Measurements from ENCODE around the gene WIPI1. TPM values are rescaled to one million over a fixed set of nuclear protein-coding genes. Genes with fewer than 3 reads are reported as not detected.

WIPI1 gene
- total and polyA plus RNA-seq, 2 of the 13 experiments (the other 11 are each of a cell fraction or from before 2014, with no cell fraction given): 29.4 to 141 TPM

DNA sequence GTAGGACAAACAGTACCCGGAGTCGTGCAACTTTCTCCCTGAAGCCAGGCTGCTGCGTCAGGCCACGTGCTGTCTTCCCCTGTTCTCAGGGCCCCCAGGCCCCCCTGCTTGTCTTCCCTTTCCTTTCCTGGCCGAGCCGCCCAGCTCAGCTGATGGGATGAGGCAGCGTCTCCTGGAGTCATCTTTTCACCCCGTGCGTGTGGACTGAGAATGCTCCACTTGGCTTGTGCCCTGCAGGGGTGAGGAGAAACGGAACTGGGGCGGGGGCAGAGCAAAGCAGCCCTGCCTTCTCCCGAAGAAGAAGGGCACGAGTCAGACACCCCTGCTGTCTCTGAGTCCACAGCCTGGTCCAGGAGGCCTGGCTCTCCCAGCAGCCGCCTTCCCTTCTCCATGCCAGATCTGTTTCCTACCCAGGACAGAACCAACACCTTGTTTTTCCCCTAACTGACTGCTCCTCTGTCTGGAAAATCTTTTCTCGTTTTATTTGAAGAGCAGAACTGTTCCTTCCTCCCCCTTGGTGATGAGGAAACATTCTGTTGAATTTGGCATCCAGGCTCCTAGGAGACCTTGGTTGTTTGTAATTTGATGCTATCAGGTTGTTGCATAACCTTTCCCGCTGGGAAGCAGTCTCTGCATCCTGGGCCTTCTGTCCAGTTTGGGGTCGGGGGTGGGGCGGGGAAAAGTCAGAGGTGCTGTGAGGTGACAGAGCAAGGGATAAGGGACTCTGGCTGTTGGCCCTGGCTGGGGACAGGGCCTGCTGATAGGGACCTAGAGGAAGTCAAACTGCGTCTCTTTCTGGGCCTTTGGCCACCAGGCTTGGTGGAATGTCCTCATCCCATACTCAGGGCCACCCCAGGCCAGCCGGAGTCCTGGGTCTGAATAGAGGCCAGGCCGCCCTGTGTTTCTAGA, 78.8 kb downstream of the WIPI1 start (continued):
- TF ChIP-seq GFI1 (CRISPR knock-in tag; IDR thresholded peaks at IDR 0.05; ENCODE audit: borderline replicate concordance) (peak; percentile 70; the same call in 1 of the 2 replicates), NR3C1 (CRISPR knock-in tag; IDR thresholded peaks at IDR 0.05) (no peak), YY1 (IDR thresholded peaks at IDR 0.05; ENCODE audit: insufficient read depth, insufficient replicate concordance, low read depth, low read length) (no peak), ZNF7 (CRISPR knock-in tag; IDR thresholded peaks at IDR 0.05) (no peak; the same call in 1 of the 2 replicates), RNF2 (conservative IDR thresholded peaks at IDR 0.05; ENCODE audit: low read depth) (peak; percentile 85), HNRNPL (IDR thresholded peaks at IDR 0.05; ENCODE audit: low read depth, low read length) (peak; percentile 76; the same call in 1 of the 2 replicates), ZNF20 (CRISPR knock-in tag; IDR thresholded peaks at IDR 0.05) (peak; percentile 88; the same call in 1 of the 2 replicates), ZNF451 (CRISPR knock-in tag; IDR thresholded peaks at IDR 0.05) (0 out of 2 replicates have a peak, but pooled peaks have one; percentile 12), DNMT3B (CRISPR knock-in tag; conservative IDR thresholded peaks at IDR 0.05) (peak; percentile 42), ZNF431 (CRISPR knock-in tag; IDR thresholded peaks at IDR 0.05; ENCODE audit: borderline replicate concordance, low read depth) (peak; percentile 14), BRCA1 (CRISPR knock-in tag; IDR thresholded peaks at IDR 0.05) (peak; percentile 90; the same call in 1 of the 2 replicates), RBM39 (IDR thresholded peaks at IDR 0.05; ENCODE audit: low read depth, low read length, poor library complexity, severe bottlenecking) (peak; percentile 11), MAFF (IDR thresholded peaks at IDR 0.05; ENCODE audit: low read depth, low read length) (no peak; the same call in 1 of the 2 replicates), ZC3H13 (CRISPR knock-in tag; IDR thresholded peaks at IDR 0.05) (peak; percentile 79), ZNF256 (CRISPR knock-in tag; conservative IDR thresholded peaks at IDR 0.05) (peak; percentile 87; the same call in 1 of the 2 replicates), SIN3A (IDR thresholded peaks at IDR 0.05; ENCODE audit: borderline replicate concordance, low read depth, low read length) (peak; percentile 71; the same call in 1 of the 2 replicates), ZNF546 (CRISPR knock-in tag; conservative IDR thresholded peaks at IDR 0.05) (0 out of 2 replicates have a peak, but pooled peaks have one; percentile 29), ZNF317 (CRISPR knock-in tag; IDR thresholded peaks at IDR 0.05) (peak; percentile 87), SRSF1 (optimal IDR thresholded peaks at IDR 0.05; ENCODE audit: low read depth, low read length) (peak; percentile 89), NFYB (CRISPR knock-in tag; IDR thresholded peaks at IDR 0.05) (no peak), MED13 (CRISPR knock-in tag; IDR thresholded peaks at IDR 0.05) (peak; percentile 85)
- TF ChIP-seq, protein P1, sequence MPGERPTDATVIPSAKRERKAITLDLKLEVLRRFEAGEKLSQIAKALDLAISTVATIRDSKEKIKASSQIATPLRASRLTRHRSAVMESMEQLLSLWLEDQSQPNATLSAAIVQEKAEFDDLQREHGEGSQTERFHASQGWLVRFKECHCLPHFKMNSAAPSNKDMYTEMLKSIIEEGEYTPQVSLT (CRISPR knock-in tag; IDR thresholded peaks at IDR 0.05; ENCODE audit: borderline replicate concordance, low read depth): 0 out of 2 replicates have a peak, but pooled peaks have one; percentile 90
- TF ChIP-seq, protein P2, sequence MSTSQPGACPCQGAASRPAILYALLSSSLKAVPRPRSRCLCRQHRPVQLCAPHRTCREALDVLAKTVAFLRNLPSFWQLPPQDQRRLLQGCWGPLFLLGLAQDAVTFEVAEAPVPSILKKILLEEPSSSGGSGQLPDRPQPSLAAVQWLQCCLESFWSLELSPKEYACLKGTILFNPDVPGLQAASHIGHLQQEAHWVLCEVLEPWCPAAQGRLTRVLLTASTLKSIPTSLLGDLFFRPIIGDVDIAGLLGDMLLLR (CRISPR knock-in tag; IDR thresholded peaks at IDR 0.05): peak; percentile 88
- TF ChIP-seq, protein P3, sequence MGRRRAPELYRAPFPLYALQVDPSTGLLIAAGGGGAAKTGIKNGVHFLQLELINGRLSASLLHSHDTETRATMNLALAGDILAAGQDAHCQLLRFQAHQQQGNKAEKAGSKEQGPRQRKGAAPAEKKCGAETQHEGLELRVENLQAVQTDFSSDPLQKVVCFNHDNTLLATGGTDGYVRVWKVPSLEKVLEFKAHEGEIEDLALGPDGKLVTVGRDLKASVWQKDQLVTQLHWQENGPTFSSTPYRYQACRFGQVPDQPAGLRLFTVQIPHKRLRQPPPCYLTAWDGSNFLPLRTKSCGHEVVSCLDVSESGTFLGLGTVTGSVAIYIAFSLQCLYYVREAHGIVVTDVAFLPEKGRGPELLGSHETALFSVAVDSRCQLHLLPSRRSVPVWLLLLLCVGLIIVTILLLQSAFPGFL (CRISPR knock-in tag; IDR thresholded peaks at IDR 0.05): 0 out of 2 replicates have a peak, but pooled peaks have one; percentile 5
- TF ChIP-seq, protein P4, sequence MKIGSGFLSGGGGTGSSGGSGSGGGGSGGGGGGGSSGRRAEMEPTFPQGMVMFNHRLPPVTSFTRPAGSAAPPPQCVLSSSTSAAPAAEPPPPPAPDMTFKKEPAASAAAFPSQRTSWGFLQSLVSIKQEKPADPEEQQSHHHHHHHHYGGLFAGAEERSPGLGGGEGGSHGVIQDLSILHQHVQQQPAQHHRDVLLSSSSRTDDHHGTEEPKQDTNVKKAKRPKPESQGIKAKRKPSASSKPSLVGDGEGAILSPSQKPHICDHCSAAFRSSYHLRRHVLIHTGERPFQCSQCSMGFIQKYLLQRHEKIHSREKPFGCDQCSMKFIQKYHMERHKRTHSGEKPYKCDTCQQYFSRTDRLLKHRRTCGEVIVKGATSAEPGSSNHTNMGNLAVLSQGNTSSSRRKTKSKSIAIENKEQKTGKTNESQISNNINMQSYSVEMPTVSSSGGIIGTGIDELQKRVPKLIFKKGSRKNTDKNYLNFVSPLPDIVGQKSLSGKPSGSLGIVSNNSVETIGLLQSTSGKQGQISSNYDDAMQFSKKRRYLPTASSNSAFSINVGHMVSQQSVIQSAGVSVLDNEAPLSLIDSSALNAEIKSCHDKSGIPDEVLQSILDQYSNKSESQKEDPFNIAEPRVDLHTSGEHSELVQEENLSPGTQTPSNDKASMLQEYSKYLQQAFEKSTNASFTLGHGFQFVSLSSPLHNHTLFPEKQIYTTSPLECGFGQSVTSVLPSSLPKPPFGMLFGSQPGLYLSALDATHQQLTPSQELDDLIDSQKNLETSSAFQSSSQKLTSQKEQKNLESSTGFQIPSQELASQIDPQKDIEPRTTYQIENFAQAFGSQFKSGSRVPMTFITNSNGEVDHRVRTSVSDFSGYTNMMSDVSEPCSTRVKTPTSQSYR (CRISPR knock-in tag; IDR thresholded peaks at IDR 0.05; ENCODE audit: borderline replicate concordance): peak; percentile 88

Data from HepG2 (cell line).